ENCODE data around the gene SEMA6A.

- TF ChIP-seq CTCF (conservative IDR thresholded peaks at IDR 0.05; ENCODE audit: low read length) (no peak), EZH2phosphoT487 (IDR thresholded peaks at IDR 0.05; ENCODE audit: borderline replicate concordance, low read depth, low read length) (no peak)
Measured at GRCh38 chr5:116520771-116521170, 53.9 kb downstream of the SEMA6A start.
